ENCODE results near the gene PTPRA. TPM values are rescaled to one million over a fixed set of nuclear protein-coding genes. Genes with fewer than 3 reads are reported as not detected.

PTPRA gene
- total RNA-seq, 1 donor from 2014 or later, result 59.5 TPM

- Mint-ChIP-seq H3K36me3 (ENCODE audit: unreplicated experiment) (peaks cover 10% of the 10 kb centered on the region), H3K27me3 (ENCODE audit: unreplicated experiment) (peaks cover 6% of the 10 kb centered on the region), H3K9me3 (ENCODE audit: unreplicated experiment) (peaks cover 2% of the 10 kb centered on the region), H3K27ac (ENCODE audit: unreplicated experiment) (no peak overlapping the region), H3K4me1 (ENCODE audit: low read depth, unreplicated experiment) (peaks cover 4% of the 10 kb centered on the region), H3K4me3 (ENCODE audit: unreplicated experiment) (no peak overlapping the region)
- TF ChIP-seq CTCF (IDR thresholded peaks at IDR 0.05; ENCODE audit: partially characterized antibody, unreplicated experiment), result no peak
- no peak for DNase-seq
Observed at GRCh38 chr20:2838170-2838797, 35.0 kb upstream of the PTPRA start.

GRCh38 chr20:2838847-2839671, 34.2 kb upstream of the PTPRA start:
- DNase-seq, result no peak
- Mint-ChIP-seq H3K27ac (ENCODE audit: unreplicated experiment) (no peak overlapping the region), H3K9me3 (ENCODE audit: unreplicated experiment) (peaks cover 2% of the 10 kb centered on the region), H3K4me3 (ENCODE audit: unreplicated experiment) (peak overlapping the region; percentile 85), H3K4me1 (ENCODE audit: low read depth, unreplicated experiment) (peaks cover 4% of the 10 kb centered on the region), H3K36me3 (ENCODE audit: unreplicated experiment) (peaks cover 10% of the 10 kb centered on the region), H3K27me3 (ENCODE audit: unreplicated experiment) (peaks cover 6% of the 10 kb centered on the region)
- no peak for TF ChIP-seq CTCF (IDR thresholded peaks at IDR 0.05; ENCODE audit: partially characterized antibody, unreplicated experiment)

GRCh38 chr20:2839732-2840137, 33.5 kb upstream of the PTPRA start:
- H3K27ac Mint-ChIP-seq (ENCODE audit: unreplicated experiment), result no peak overlapping the region
- peak overlapping the region; percentile 85 for H3K4me3 Mint-ChIP-seq (ENCODE audit: unreplicated experiment)
- no peak for TF ChIP-seq CTCF (IDR thresholded peaks at IDR 0.05; ENCODE audit: partially characterized antibody, unreplicated experiment)
- peaks cover 6% of the 10 kb centered on the region for H3K27me3 Mint-ChIP-seq (ENCODE audit: unreplicated experiment)
- no peak for DNase-seq
- H3K36me3 Mint-ChIP-seq (ENCODE audit: unreplicated experiment), result peaks cover 10% of the 10 kb centered on the region
- peaks cover 4% of the 10 kb centered on the region for H3K4me1 Mint-ChIP-seq (ENCODE audit: low read depth, unreplicated experiment)
- H3K9me3 Mint-ChIP-seq (ENCODE audit: unreplicated experiment), result peaks cover 2% of the 10 kb centered on the region

GRCh38 chr20:2840138-2840966, 32.9 kb upstream of the PTPRA start, which contains the start of the genes PCED1A and VPS16:
TSS of gene PCED1A (minus strand) at chr20:2840655. CDS start at chr20:2839912, 743 bp downstream.
TSS of gene VPS16 (plus strand) at chr20:2840745. CDS start at chr20:2840775, 30 bp downstream.
- DNase-seq, result peak; percentile 90
- Mint-ChIP-seq H3K4me3 (ENCODE audit: unreplicated experiment) (peak within 1 kb of the TSS; percentile 93), H3K4me1 (ENCODE audit: low read depth, unreplicated experiment) (peaks cover 4% of the 10 kb centered on the region), H3K27ac (ENCODE audit: unreplicated experiment) (peak within 1 kb of the TSS; percentile 48), H3K9me3 (ENCODE audit: unreplicated experiment) (peaks cover 2% of the 10 kb centered on the region), H3K36me3 (ENCODE audit: unreplicated experiment) (peaks cover 7% of the 10 kb centered on the region), H3K27me3 (ENCODE audit: unreplicated experiment) (peaks cover 6% of the 10 kb centered on the region)
- no peak for TF ChIP-seq CTCF (IDR thresholded peaks at IDR 0.05; ENCODE audit: partially characterized antibody, unreplicated experiment)
